HPDE6-E6E7 (cell line): ENCODE measurements around the gene EBF3.

Experiments used
- DNase-seq: peaks from one replicate; pipeline ENCODE4 v3.0.0; 2011; ENCODE audit warnings: missing footprints; ENCODE audit errors: extremely low spot score

Gene EBF3

GRCh38 chr10:129836253-129836652 lies 127.8 kb downstream of the EBF3 start:
- DNase-seq: no peak

DNA sequence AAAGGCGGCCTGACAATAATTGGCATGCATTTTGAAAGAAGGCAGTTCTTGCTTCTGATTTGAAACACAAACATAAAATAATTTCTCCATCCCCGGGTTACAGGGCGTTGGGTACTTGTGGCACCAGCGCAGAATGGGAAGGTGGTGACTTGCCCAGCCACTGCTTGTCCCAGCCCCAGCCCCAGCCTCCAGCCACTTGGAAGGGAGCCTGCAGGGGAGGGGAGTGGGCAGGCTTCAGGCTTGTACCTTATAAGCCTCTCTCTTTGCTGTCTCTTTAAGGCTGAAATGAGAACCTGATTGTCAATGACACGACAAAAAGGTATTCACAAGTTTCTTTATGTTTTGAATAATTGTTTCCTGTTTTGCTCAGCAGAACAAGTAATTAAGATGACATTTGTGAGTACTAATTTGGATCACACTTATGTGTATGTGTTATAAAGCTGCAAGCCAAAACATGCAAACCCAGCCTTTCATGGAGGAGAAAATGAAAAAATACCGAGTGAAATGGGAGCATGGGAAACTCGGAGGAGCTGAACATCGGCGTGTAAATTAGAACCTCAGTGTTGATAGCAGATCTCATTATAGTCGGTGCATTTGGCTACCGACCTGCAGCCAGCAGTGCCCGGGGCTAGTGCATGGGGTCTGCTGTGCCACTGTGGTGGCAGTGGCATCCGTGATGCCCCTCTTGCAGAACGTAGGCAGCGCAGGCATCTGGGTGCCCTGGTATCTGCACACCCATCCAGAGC lies 129.9 kb downstream of the EBF3 start:
- DNase-seq: no peak

GRCh38 chr10:129833468-129833950 lies 130.6 kb downstream of the EBF3 start:
- no peak for DNase-seq

- DNase-seq: no peak
Observed at GRCh38 chr10:129832573-129833467, 131.3 kb downstream of the EBF3 start.

DNA sequence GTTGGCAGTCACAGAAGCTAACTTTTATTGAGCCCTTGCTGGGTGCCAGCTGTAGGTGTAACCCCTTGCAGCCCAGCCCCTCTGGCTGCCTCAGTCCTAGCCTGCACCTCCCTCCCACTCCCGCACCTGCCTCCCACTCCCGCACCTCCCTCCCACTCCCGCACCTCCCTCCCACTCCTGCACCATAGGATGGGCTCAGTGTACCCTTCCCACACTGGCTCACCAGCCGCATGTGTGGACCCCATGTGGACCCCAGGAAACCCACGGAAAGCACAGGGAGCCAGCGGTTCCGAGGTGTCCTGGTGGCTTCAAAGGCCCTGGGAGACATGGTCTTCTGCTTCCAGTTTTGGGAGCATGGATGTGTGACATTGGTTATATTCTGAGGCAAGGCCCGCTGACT lies 132.9 kb downstream of the EBF3 start:
- no peak for DNase-seq

GRCh38 chr10:129825826-129826225 lies 138.2 kb downstream of the EBF3 start:
- DNase-seq: no peak

DNA sequence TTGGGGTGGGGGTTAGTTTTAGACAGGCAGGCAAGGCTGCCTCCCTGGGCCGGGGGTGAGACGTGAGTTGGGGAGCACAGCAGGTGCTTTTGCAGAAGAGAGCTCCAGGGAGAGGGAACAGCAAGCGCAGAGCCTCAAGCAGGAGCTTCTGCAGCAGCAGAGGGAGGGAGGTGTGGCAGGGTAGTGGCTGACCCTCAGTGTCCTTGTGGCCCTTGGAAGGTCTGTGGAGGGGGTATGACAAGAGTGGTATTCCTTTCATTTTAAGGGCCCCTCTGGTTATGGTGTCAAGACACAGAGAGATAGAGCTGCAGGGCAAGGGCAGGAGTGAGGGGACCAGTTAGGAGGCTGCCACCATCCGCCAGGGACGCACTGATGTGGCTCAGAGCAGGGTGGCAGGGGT lies 138.9 kb downstream of the EBF3 start:
- DNase-seq: no peak

DNA sequence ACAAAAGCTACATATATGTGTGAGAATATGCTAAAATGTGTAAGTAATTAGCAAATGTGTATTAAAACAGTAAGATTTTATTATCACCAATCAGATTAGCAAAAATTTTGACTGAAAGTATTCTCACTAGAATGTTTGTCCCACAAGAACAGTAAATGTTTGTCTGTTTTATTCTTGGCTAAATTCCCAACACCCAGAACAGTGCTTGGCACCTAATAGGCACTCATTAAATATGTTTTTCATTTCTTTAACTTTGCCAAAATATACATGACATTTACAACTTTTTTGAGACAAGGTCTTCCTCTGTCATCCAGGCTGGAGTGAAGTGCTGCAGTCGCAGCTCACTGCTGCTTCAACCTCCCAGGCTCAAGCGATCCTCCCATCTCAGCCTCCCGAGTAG lies 143.6 kb downstream of the EBF3 start:
- no peak for DNase-seq

DNA sequence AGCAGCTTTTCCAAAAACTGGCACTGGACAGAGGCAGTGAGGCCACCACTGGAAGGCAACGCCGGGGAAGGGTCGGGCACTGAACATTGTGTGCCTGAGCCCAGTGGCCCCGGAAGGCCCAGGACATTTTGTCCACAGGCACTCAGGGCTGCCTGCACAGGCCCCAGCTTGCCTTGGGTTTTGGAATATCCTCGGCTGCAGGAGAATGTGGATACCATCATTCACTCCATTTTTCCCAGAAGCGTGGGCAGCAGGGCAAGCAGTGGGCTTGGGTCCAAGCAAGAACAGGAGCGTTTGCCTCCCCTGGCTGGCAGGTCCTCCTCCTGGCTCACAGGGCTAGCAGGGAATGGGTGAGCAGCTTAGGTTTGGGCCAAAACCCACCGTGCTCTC lies 147.4 kb downstream of the EBF3 start:
- DNase-seq: no peak

DNA sequence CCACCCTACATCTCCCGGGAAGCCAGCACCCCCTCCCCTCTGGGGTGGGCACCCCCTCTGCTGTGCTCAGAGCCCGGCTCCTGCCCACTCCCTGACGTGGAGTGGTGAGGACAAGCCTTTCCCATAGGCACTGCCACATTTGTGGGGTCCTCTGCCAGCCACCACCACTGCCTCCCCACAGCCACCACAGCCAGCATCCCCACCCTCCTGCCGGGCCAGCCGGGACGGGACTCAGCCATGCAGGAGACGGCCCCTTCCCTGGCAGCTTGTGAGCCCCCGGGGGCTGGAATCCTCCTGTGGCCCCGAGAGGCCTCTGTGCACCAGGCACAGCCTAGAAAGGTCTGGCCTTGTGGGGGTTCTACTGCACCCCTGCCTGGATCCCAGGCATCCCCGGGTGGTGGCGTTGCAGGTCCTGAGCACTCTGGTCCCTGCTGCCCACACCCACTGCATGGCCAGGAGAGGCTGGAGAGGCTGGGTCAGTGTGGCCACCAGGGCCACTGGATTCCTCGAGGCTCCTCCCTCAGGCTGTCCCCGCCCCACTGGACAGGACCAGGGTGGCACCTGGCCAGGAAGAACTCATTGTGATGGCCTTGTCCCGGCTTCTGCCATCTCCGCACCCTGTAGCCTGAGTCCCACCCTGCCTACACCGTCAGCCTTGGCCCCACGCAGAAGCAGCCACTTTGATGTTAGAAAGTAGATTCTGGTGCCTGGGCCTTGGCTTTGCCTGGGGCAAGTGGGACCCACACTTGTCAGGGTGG lies 148.0 kb downstream of the EBF3 start:
- DNase-seq: no peak

DNA sequence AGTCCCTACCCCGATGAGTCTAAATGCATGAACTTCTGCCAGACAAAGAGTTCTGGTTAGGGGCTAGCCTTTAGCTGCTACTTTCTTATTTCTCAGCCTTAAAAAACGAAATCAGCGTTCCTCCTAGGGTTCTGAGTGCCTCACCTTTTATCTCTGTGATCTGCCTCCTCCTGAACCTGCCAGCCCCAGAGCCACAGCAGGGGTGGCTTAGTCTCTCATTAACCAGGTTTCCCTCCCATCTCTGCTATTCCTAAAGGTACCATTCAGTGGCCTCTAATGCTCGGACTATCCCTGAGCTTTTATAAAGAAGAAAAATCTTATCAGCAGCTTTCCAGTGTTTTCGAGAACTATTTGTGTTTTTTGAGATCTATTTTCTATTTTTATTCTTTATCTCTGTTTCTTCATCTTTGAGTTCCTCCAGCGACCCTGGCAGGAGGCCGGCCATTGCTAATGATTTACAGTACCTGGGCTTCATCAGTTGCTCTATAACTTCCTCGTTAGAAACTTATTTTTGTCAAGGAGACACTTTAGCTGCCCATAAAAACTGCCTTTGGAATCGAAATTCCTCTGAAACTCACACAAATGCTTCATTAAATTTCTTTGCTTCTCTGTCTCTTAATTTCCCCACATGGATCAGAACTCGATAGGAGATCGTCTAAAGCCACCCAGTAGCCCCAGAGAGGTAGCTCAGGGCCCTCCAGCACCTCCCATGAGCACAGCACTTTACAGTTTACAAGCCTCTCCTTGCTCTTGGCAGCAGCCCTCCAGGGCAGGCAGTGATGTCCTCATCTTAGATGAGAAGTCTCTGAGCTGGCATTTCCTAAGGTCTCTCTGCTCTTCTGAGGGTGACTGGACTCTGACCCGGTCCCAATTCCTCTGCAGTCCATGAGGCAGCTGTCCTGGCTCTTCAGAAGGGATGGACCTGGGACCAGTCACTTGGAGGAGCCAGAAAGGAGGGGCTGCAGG lies 149.1 kb downstream of the EBF3 start:
- DNase-seq: no peak

- DNase-seq: no peak
Observed at GRCh38 chr10:129812398-129812797, 151.7 kb downstream of the EBF3 start.

DNA sequence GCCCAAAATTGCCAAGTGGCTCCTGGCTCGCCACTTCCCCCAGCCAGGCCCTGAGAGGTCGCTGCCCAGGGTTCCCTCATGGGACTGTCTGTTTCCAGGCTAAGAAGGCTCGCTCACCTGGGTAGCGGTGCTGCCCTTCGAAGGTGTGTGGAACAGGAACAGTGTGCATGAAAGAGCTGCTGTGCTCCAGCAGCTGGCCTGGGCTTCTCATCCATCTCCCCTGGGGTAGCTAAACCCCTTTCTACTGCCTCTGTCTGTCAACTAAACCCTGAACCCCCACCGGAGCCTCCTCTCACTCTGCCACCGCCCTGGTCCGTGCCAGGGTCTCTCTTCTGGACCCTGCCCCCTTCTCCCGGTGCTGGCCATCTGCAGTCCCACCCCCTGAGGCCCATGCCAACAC lies 152.9 kb downstream of the EBF3 start:
- no peak for DNase-seq

DNA sequence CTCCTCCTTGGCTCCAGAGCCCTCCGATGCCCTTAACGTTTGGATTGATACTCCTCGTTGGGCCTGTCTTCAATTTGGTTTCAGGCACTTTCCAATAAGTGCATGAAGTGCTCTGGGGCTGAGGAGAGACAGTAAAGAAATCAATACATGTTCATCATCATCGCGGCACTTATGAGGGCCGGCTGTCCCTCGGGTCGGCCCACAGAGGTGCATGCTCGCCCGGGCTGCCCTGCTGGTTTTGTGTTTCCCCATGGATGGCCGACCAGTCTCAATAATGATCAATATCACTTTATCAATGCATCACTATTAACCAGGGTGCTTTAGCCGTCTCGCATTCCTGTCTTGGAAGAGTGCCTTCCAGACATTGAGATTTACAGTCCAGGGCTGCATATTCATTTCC lies 154.2 kb downstream of the EBF3 start:
- no peak for DNase-seq

- DNase-seq: no peak
Observed at GRCh38 chr10:129809431-129809830, 154.6 kb downstream of the EBF3 start.

GRCh38 chr10:129808092-129808983 lies 155.7 kb downstream of the EBF3 start:
- no peak for DNase-seq

DNA sequence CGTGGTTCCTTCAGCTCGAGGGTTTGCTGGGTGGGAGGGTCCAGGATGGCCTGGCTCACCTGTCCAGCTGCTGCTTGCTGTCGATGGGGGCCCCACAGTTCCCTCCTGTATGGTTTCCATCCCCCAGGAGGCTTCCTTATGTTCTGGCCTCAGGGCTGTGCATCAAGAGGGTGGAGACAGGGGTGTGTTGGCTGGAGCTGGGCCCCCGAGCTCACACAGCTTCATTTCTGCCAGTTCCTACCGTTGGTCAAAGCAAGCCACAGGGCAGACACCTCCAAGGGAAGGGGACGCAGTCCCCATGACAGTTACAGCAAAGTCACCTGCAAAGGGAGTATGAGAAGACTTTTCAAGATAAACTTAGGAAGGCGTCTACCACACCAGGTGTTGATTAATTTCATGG lies 156.9 kb downstream of the EBF3 start:
- no peak for DNase-seq

DNA sequence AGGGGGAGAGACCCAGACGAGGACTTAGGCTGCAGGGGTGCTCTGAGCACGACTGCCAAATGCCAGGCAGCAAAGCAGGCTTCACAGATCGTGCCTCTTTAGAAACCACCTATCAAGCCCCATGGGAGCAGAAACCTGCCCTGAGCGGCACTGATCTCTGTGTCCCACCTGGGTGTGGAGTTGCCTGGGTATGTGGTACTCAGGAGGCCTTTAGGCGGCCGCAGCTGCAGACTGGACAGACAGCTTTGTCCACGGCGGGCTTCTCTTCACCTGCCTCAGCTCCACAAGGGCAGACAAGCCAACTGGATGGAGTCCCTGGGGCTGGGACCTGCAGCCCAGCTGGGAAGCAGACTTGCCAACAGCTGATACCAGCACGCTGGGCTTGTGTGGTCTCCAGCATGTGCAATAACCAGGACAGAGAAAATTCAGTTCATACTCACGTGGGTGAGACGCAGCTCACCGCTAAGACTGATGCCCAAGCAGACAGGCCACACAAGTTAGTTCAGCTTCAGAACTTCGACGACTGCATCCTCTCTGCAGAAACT lies 163.2 kb downstream of the EBF3 start:
- no peak for DNase-seq

- no peak for DNase-seq
Observed at GRCh38 chr10:129799942-129800341, 164.1 kb downstream of the EBF3 start.
